H9 (cell line): ENCODE data around the gene FBLN2. TPM values are rescaled to one million over a fixed set of nuclear protein-coding genes. Genes with fewer than 3 reads are reported as not detected.

Experiments
- DNase-seq: peaks from one replicate; pipeline ENCODE4 v3.0.0-alpha.2; 2017
- H2AFZ ChIP-seq: one replicate; pipeline ENCODE4 v1.6.1; 2013; ENCODE audit warnings: mild to moderate bottlenecking, low read length, control low read depth, moderate library complexity
- H2AK5ac ChIP-seq: 2 replicates; pipeline ENCODE4 v1.6.1; 2013; ENCODE audit warnings: low read length, control low read depth, mixed read lengths; ENCODE audit not compliant: insufficient read length
- H2BK120ac ChIP-seq: one replicate; pipeline ENCODE4 v1.6.1; 2013; ENCODE audit warnings: low read depth, mild to moderate bottlenecking, low read length, control low read depth, inconsistent platforms; ENCODE audit not compliant: poor library complexity, severe bottlenecking
- H2BK12ac ChIP-seq: 2 replicates; pipeline ENCODE4 v1.6.1; 2013; ENCODE audit warnings: low read length, control low read depth, mixed read lengths, low read depth; ENCODE audit not compliant: insufficient read length
- H2BK15ac ChIP-seq: 2 replicates; pipeline ENCODE4 v1.6.1; 2013; ENCODE audit warnings: low read depth, low read length, control low read depth
- H2BK20ac ChIP-seq: one replicate; pipeline ENCODE4 v1.6.1; 2013; ENCODE audit warnings: low read depth, mild to moderate bottlenecking, low read length, control low read depth, inconsistent platforms; ENCODE audit not compliant: poor library complexity, severe bottlenecking
- H2BK5ac ChIP-seq: 2 replicates; pipeline ENCODE4 v1.6.1; 2013; ENCODE audit warnings: low read length, control low read depth, mixed read lengths; ENCODE audit not compliant: insufficient read length
- H3K14ac ChIP-seq: 2 replicates; pipeline ENCODE4 v1.6.1; 2013; ENCODE audit warnings: low read length, control low read depth; ENCODE audit not compliant: insufficient read depth
- H3K18ac ChIP-seq: 2 replicates; pipeline ENCODE4 v1.6.1; 2013; ENCODE audit warnings: low read depth, mild to moderate bottlenecking, mixed read lengths, low read length, control low read depth; ENCODE audit not compliant: insufficient read length
- H3K23ac ChIP-seq: 2 replicates; pipeline ENCODE4 v1.6.1; 2013; ENCODE audit warnings: low read length, control low read depth, mixed read lengths, low read depth; ENCODE audit not compliant: insufficient read length
- H3K23me2 ChIP-seq: 2 replicates; pipeline ENCODE4 v1.6.1; 2013; ENCODE audit warnings: low read depth, mild to moderate bottlenecking, mixed read lengths, low read length, control low read depth; ENCODE audit not compliant: insufficient read length, poor library complexity, severe bottlenecking
- H3K27ac ChIP-seq: 2 replicates; pipeline ENCODE4 v1.5.1; 2013; ENCODE audit warnings: low read length, control low read depth, mixed read lengths, low read depth; ENCODE audit not compliant: insufficient read length
- H3K27me3 ChIP-seq: 2 replicates; pipeline ENCODE4 v1.6.1; 2013; ENCODE audit warnings: low read length, control low read depth, inconsistent platforms; ENCODE audit not compliant: insufficient read depth
- H3K4ac ChIP-seq: 2 replicates; pipeline ENCODE4 v1.6.1; 2013; ENCODE audit warnings: low read depth, mild to moderate bottlenecking, control low read depth, inconsistent platforms, low read length, moderate library complexity
- H3K4me1 ChIP-seq: 2 replicates; pipeline ENCODE4 v1.6.1; 2013; ENCODE audit warnings: low read length, control low read depth, inconsistent platforms; ENCODE audit not compliant: insufficient read depth
- H3K4me2 ChIP-seq: 2 replicates; pipeline ENCODE4 v1.6.1; 2013; ENCODE audit warnings: low read length, control low read depth, mixed read lengths; ENCODE audit not compliant: insufficient read length, insufficient read depth
- H3K56ac ChIP-seq: 2 replicates; pipeline ENCODE4 v1.6.1; 2013; ENCODE audit warnings: low read depth, mild to moderate bottlenecking, mixed read lengths, low read length, control low read depth; ENCODE audit not compliant: insufficient read length
- H3K79me1 ChIP-seq: 2 replicates; pipeline ENCODE4 v1.6.1; 2013; ENCODE audit warnings: low read depth, mild to moderate bottlenecking, moderate library complexity, low read length, control low read depth, inconsistent platforms; ENCODE audit not compliant: insufficient read depth, poor library complexity, severe bottlenecking
- H3K79me2 ChIP-seq: 2 replicates; pipeline ENCODE4 v1.6.1; 2013; ENCODE audit warnings: low read length, control low read depth, inconsistent platforms; ENCODE audit not compliant: insufficient read depth
- H3K9ac ChIP-seq: 2 replicates; pipeline ENCODE4 v1.6.1; 2013; ENCODE audit warnings: low read length, control low read depth, mixed read lengths; ENCODE audit not compliant: insufficient read length; ENCODE audit errors: extremely low read depth
- H3K9me3 ChIP-seq: one replicate; pipeline ENCODE4 v1.6.1; 2013; ENCODE audit warnings: low read depth, low read length, inconsistent platforms; ENCODE audit not compliant: control insufficient read depth
- H3T11ph ChIP-seq: one replicate; pipeline ENCODE4 v1.6.1; 2013; ENCODE audit warnings: mild to moderate bottlenecking, low read length, control low read depth, inconsistent platforms
- H4K20me1 ChIP-seq: one replicate; pipeline ENCODE4 v1.6.1; 2013; ENCODE audit not compliant: control insufficient read depth, insufficient read length, insufficient read depth
- H4K5ac ChIP-seq: 2 replicates; pipeline ENCODE4 v1.6.1; 2013; ENCODE audit warnings: low read depth, mild to moderate bottlenecking, mixed read lengths, low read length, control low read depth; ENCODE audit not compliant: insufficient read length
- H4K8ac ChIP-seq: replicated peaks from 2 replicates; pipeline ENCODE4 v1.6.1; 2013; ENCODE audit warnings: low read length, control low read depth, mixed read lengths, low read depth; ENCODE audit not compliant: insufficient read length
- H4K91ac ChIP-seq: 2 replicates; pipeline ENCODE4 v1.6.1; 2013; ENCODE audit warnings: low read depth, mild to moderate bottlenecking, moderate library complexity, mixed read lengths, low read length, control low read depth; ENCODE audit not compliant: insufficient read length
- H3K27ac Mint-ChIP-seq, 3 experiments: 2 replicates in 2 of 3; 3 replicates in 1 of 3; pipeline ENCODE4 v1.8.0; 2020 to 2021; ENCODE audit warnings: mixed read lengths in 3 of 3, mild to moderate bottlenecking in 1 of 3, moderate library complexity in 1 of 3
- H3K27me3 Mint-ChIP-seq: 2 replicates; pipeline ENCODE4 v1.8.0; 2021; ENCODE audit warnings: low read depth, mild to moderate bottlenecking, moderate library complexity, mixed read lengths
- H3K36me3 Mint-ChIP-seq, 3 experiments: 2 replicates in 2 of 3; 3 replicates in 1 of 3; pipeline ENCODE4 v1.8.0; 2020 to 2021; ENCODE audit warnings: low read depth in 3 of 3, mixed read lengths in 3 of 3; ENCODE audit not compliant: insufficient read depth in 1 of 3
- H3K4me1 Mint-ChIP-seq, 2 experiments: 2 replicates each; pipeline ENCODE4 v1.8.0; 2020; ENCODE audit warnings: mixed read lengths in 2 of 2
- H3K4me3 Mint-ChIP-seq, 2 experiments: 2 replicates in 1 of 2; 3 replicates in 1 of 2; pipeline ENCODE4 v1.8.0; 2020 to 2021; ENCODE audit warnings: mild to moderate bottlenecking in 2 of 2, mixed read lengths in 2 of 2, moderate library complexity in 1 of 2
- H3K9me3 Mint-ChIP-seq, 2 experiments: 2 replicates in 1 of 2; 3 replicates in 1 of 2; pipeline ENCODE4 v1.8.0; 2020; ENCODE audit warnings: mild to moderate bottlenecking in 2 of 2, mixed read lengths in 2 of 2, moderate library complexity in 1 of 2
- CTCF ChIP-seq: fragments of 200-600 bp; sonication (generic); conservative IDR thresholded peaks from 3 replicates; pipeline ENCODE4 v1.8.0; 2021; ENCODE audit warnings: antibody characterized with exemption, mild to moderate bottlenecking
- WGBS: extraction: QIAGEN DNeasy Blood & Tissue Kit; methylation state at CpG from one replicate; pipeline ENCODE4 v1.1.7; 2013; ENCODE audit warnings: missing lambda C conversion rate, low lambda C conversion rate, mixed read lengths; ENCODE audit not compliant: insufficient read length; ENCODE audit errors: extremely low coverage; 5-methylcytosine and 5-hydroxymethylcytosine counted together
- total RNA-seq: library from RNA; stranded (reverse); gene quantifications from 2 replicates; pipeline ENCODE4 v1.2.1, GENCODE V29; 2021

Gene FBLN2
- total RNA-seq, 1 experiment from 2014 or later, result 11.8 TPM

DNA sequence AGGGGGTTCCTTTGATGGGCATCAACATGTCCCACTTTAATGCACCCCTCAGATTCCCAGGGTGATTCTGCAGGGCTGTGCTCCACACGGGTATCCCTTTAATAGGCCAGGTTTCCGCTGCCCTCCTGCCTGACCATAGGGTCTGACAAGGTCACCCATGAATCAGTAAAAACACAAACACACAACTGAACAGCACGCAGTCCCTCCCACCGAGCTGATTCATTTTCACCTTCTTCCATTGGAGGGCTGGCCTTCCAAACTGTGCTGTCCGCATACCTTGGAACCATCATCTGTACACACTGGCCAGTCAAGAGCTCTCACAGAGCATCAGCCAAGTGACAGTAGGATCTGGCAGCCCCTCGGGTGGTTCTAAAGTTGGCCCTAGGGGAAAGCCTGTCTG lies 93.7 kb downstream of the FBLN2 start:
- H3K27ac Mint-ChIP-seq, result no peak overlapping the region
- no peak overlapping the region for H2BK5ac ChIP-seq
- no peaks in the 10 kb centered on the region for H3K36me3 Mint-ChIP-seq
- H4K5ac ChIP-seq, result no peak overlapping the region
- peaks cover 3% of the 10 kb centered on the region for H3K27me3 Mint-ChIP-seq
- H4K91ac ChIP-seq, result no peak overlapping the region
- H3K4ac ChIP-seq, result no peak overlapping the region
- H3K4me1 ChIP-seq, result no peaks in the 10 kb centered on the region
- no peaks in the 10 kb centered on the region for H3K79me2 ChIP-seq
- DNase-seq, result no peak
- no peak overlapping the region for H3K27ac ChIP-seq
- no peak overlapping the region for H2BK120ac ChIP-seq
- H3K9ac ChIP-seq, result no peak overlapping the region
- no peak overlapping the region for H2BK15ac ChIP-seq
- H3K9me3 Mint-ChIP-seq, result no peaks in the 10 kb centered on the region
- no peak overlapping the region for H2BK20ac ChIP-seq
- no peak overlapping the region for H4K8ac ChIP-seq
- no peaks in the 10 kb centered on the region for H3K23me2 ChIP-seq
- no peak overlapping the region for H3K56ac ChIP-seq
- H2AFZ ChIP-seq, result no peak overlapping the region
- H4K20me1 ChIP-seq, result no peaks in the 10 kb centered on the region
- H3K14ac ChIP-seq, result no peak overlapping the region; the same call in 1 of the 2 replicates
- H3K27me3 ChIP-seq, result no peaks in the 10 kb centered on the region; the same call in 1 of the 2 replicates
- no peaks in the 10 kb centered on the region for H3K79me1 ChIP-seq
- no peak overlapping the region; a peak in 1 of 5 replicates for H3K4me3 Mint-ChIP-seq
- H3T11ph ChIP-seq, result no peak overlapping the region
- no peaks in the 10 kb centered on the region for H3K4me1 Mint-ChIP-seq
- H2AK5ac ChIP-seq, result no peak overlapping the region
- WGBS, result no CpG with 5 or more reads among the region's 6 CpGs
- no peak overlapping the region for H3K18ac ChIP-seq
- H3K23ac ChIP-seq, result no peak overlapping the region
- no peak for TF ChIP-seq CTCF
- no peak overlapping the region for H3K4me2 ChIP-seq
- no peaks in the 10 kb centered on the region for H3K9me3 ChIP-seq
- H2BK12ac ChIP-seq, result no peak overlapping the region
